HG03558 (cell line): ENCODE results near the gene LMX1A.

Source experiments
- ATAC-seq: cut with Tn5 transposase; IDR thresholded peaks from one replicate; pipeline ENCODE4 v1.9.1; 2021; ENCODE audit warnings: moderate number of reproducible peaks; ENCODE audit not compliant: unreplicated experiment; ENCODE audit errors: extremely low read depth

Gene LMX1A

GRCh38 chr1:165328136-165328535 is 28.4 kb downstream of the LMX1A start:
- ATAC-seq = no peak

- ATAC-seq = no peak
Observed at GRCh38 chr1:165327538-165327937, 29.0 kb downstream of the LMX1A start.

- no peak for ATAC-seq
Observed at GRCh38 chr1:165325460-165326203, 30.9 kb downstream of the LMX1A start.

GRCh38 chr1:165324050-165324449 is 32.5 kb downstream of the LMX1A start:
- no peak for ATAC-seq

GRCh38 chr1:165317612-165318011 is 38.9 kb downstream of the LMX1A start:
- no peak for ATAC-seq

GRCh38 chr1:165316153-165316772 is 40.3 kb downstream of the LMX1A start:
- ATAC-seq = no peak

- no peak for ATAC-seq
Observed at GRCh38 chr1:165315481-165315880, 41.0 kb downstream of the LMX1A start.

GRCh38 chr1:165313903-165314302 is 42.6 kb downstream of the LMX1A start:
- no peak for ATAC-seq

GRCh38 chr1:165312591-165312990 is 43.9 kb downstream of the LMX1A start:
- ATAC-seq = no peak

- ATAC-seq = no peak
Observed at GRCh38 chr1:165306543-165307434, 49.7 kb downstream of the LMX1A start.

- no peak for ATAC-seq
Observed at GRCh38 chr1:165303386-165303785, 53.1 kb downstream of the LMX1A start.

GRCh38 chr1:165300400-165300903 is 56.1 kb downstream of the LMX1A start:
- ATAC-seq = no peak

GRCh38 chr1:165298203-165298820 is 58.2 kb downstream of the LMX1A start:
- no peak for ATAC-seq

GRCh38 chr1:165296205-165296604 is 60.3 kb downstream of the LMX1A start:
- ATAC-seq = no peak

- ATAC-seq = no peak
Observed at GRCh38 chr1:165290148-165290547, 66.4 kb downstream of the LMX1A start.

GRCh38 chr1:165289556-165289955 is 67.0 kb downstream of the LMX1A start:
- ATAC-seq = no peak

GRCh38 chr1:165288350-165289120 is 68.0 kb downstream of the LMX1A start:
- no peak for ATAC-seq

- ATAC-seq = no peak
Observed at GRCh38 chr1:165287781-165288180, 68.7 kb downstream of the LMX1A start.

GRCh38 chr1:165287329-165287728 is 69.2 kb downstream of the LMX1A start:
- no peak for ATAC-seq

- ATAC-seq = no peak
Observed at GRCh38 chr1:165284454-165284853, 72.1 kb downstream of the LMX1A start.
